K562 (cell line): ENCODE data around the gene KCNK4. TPM values are rescaled to one million over a fixed set of nuclear protein-coding genes. Genes with fewer than 3 reads are reported as not detected.

Source experiments
- BHLHE40 ChIP-seq: IDR thresholded peaks from 2 replicates; pipeline ENCODE4 v1.6.1; 2011; ENCODE audit warnings: low read length, improper control_type of control experiment
- CHD2 ChIP-seq: IDR thresholded peaks from 2 replicates; pipeline ENCODE4 v1.6.1; 2011; ENCODE audit warnings: low read depth, low read length
- ZNF274 ChIP-seq: IDR thresholded peaks from 2 replicates; pipeline ENCODE4 v1.6.1; 2011; ENCODE audit warnings: low read depth, mild to moderate bottlenecking, low read length, moderate library complexity, borderline replicate concordance
- polyA plus RNA-seq, 8 experiments: library from polyadenylated mRNA; depleted of rRNA in 4 of 8; stranded (reverse) in 5 of 8; unstranded in 3 of 8; fragments of >200 nt; fragmentation: Nextera tagmentation in 2 of 8; fragmentation: Illumina TruSeq in 1 of 8; extraction: Ambion mirVana in 2 of 8; extraction: Trizol in 1 of 8; gene quantifications; 2 replicates each; pipeline versions ENCODE4 v1.2.1 to v1.2.3, GENCODE V29; 2011 to 2014; ENCODE audit warnings: inconsistent platforms in 1 of 8, missing spikeins in 1 of 8
- total RNA-seq, 7 experiments: library from RNA; depleted of rRNA in 6 of 7; stranded (reverse); fragments of >200 nt in 6 of 7; fragmentation: Illumina TruSeq in 2 of 7; extraction: Trizol in 2 of 7; gene quantifications; 2 replicates each; pipeline versions ENCODE4 v1.2.1 to v1.2.3, GENCODE V29; 2011 to 2021; ENCODE audit warnings: low replicate concordance in 1 of 7
- TF ChIP-seq, protein P1 (sequence below): fragments of 250-450 bp; sonication (Bioruptor Pico); IDR thresholded peaks from 2 replicates; pipeline ENCODE4 v1.6.1; 2021; ENCODE audit warnings: mild to moderate bottlenecking
- TF ChIP-seq, protein P2 (sequence below): fragments of 450-650 bp; IDR thresholded peaks from 2 replicates; pipeline ENCODE4 v1.6.1; 2016; ENCODE audit warnings: low read depth
- TF ChIP-seq, protein P3 (sequence below): fragments of 450-650 bp; IDR thresholded peaks from 2 replicates; pipeline ENCODE4 v1.6.1; 2016; ENCODE audit warnings: mild to moderate bottlenecking, moderate library complexity

The KCNK4 gene
- total and polyA plus RNA-seq, 9 of the 15 experiments (the other 6 are each of a cell fraction or from before 2014, with no cell fraction given): not detected

DNA sequence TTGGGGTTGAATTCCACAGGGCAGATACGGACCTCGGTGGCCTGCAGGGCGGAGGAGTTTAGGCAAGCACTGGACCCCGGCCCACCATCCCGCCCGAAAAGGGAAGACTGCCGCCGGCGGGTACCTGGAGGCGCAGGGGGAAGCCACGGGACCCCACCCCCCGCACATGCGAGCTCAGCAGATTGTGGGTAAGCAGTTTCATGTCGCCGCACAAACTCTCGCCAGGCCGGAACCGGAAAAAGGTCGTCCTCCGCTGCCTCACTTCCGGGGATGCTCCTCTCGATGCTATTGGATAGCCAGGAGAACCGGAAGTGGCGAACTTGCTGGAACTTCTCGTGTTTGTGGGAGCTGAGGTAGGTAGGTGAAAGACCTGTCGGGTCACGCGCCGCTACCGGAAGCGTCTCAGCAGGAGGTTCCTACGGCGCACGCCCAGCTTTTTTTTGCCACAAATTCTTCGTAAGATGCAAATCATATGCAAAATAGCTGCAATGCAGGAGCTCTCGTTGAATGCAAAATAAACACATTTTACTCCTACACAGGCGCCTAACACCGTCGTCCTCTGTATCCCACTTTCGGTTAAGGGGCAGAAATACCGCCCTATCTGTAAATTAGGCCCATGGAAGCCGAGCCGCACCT lies 26.3 kb downstream of the KCNK4 start, which contains the start of gene TRMT112 (continued):
- TF ChIP-seq, protein P1, sequence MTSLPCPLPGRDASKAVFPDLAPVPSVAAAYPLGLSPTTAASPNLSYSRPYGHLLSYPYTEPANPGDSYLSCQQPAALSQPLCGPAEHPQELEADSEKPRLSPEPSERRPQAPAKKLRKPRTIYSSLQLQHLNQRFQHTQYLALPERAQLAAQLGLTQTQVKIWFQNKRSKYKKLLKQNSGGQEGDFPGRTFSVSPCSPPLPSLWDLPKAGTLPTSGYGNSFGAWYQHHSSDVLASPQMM (CRISPR knock-in tag): no peak
- TF ChIP-seq CHD2 (no peak; the same call in none of the 2 replicates), ZNF274 (no peak), BHLHE40 (peak; percentile 90)
- TF ChIP-seq, protein P2, sequence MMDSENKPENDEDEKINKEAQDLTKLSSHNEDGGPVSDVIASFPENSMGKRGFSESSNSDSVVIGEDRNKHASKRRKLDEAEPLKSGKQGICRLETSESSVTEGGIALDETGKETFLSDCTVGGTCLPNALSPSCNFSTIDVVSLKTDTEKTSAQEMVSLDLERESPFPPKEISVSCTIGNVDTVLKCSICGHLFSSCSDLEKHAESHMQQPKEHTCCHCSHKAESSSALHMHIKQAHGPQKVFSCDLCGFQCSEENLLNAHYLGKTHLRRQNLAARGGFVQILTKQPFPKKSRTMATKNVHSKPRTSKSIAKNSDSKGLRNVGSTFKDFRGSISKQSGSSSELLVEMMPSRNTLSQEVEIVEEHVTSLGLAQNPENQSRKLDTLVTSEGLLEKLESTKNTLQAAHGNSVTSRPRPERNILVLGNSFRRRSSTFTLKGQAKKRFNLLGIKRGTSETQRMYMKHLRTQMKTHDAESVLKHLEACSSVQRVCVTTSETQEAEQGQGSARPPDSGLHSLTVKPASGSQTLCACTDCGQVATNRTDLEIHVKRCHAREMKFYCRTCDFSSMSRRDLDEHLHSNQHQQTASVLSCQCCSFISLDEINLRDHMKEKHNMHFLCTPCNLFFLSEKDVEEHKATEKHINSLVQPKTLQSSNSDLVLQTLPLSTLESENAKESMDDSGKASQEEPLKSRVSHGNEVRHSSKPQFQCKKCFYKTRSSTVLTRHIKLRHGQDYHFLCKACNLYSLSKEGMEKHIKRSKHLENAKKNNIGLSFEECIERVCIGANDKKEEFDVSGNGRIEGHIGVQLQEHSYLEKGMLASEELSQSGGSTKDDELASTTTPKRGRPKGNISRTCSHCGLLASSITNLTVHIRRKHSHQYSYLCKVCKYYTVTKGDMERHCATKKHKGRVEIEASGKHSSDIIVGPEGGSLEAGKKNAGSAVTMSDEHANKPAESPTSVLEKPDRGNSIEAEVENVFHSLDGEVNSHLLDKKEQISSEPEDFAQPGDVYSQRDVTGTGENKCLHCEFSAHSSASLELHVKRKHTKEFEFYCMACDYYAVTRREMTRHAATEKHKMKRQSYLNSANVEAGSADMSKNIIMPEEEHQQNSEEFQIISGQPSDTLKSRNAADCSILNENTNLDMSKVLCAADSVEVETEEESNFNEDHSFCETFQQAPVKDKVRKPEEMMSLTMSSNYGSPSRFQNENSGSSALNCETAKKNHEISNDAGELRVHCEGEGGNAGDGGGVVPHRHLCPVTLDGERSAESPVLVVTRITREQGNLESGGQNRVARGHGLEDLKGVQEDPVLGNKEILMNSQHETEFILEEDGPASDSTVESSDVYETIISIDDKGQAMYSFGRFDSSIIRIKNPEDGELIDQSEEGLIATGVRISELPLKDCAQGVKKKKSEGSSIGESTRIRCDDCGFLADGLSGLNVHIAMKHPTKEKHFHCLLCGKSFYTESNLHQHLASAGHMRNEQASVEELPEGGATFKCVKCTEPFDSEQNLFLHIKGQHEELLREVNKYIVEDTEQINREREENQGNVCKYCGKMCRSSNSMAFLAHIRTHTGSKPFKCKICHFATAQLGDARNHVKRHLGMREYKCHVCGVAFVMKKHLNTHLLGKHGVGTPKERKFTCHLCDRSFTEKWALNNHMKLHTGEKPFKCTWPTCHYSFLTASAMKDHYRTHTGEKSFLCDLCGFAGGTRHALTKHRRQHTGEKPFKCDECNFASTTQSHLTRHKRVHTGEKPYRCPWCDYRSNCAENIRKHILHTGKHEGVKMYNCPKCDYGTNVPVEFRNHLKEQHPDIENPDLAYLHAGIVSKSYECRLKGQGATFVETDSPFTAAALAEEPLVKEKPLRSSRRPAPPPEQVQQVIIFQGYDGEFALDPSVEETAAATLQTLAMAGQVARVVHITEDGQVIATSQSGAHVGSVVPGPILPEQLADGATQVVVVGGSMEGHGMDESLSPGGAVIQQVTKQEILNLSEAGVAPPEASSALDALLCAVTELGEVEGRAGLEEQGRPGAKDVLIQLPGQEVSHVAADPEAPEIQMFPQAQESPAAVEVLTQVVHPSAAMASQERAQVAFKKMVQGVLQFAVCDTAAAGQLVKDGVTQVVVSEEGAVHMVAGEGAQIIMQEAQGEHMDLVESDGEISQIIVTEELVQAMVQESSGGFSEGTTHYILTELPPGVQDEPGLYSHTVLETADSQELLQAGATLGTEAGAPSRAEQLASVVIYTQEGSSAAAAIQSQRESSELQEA: no peak
- TF ChIP-seq, protein P3, sequence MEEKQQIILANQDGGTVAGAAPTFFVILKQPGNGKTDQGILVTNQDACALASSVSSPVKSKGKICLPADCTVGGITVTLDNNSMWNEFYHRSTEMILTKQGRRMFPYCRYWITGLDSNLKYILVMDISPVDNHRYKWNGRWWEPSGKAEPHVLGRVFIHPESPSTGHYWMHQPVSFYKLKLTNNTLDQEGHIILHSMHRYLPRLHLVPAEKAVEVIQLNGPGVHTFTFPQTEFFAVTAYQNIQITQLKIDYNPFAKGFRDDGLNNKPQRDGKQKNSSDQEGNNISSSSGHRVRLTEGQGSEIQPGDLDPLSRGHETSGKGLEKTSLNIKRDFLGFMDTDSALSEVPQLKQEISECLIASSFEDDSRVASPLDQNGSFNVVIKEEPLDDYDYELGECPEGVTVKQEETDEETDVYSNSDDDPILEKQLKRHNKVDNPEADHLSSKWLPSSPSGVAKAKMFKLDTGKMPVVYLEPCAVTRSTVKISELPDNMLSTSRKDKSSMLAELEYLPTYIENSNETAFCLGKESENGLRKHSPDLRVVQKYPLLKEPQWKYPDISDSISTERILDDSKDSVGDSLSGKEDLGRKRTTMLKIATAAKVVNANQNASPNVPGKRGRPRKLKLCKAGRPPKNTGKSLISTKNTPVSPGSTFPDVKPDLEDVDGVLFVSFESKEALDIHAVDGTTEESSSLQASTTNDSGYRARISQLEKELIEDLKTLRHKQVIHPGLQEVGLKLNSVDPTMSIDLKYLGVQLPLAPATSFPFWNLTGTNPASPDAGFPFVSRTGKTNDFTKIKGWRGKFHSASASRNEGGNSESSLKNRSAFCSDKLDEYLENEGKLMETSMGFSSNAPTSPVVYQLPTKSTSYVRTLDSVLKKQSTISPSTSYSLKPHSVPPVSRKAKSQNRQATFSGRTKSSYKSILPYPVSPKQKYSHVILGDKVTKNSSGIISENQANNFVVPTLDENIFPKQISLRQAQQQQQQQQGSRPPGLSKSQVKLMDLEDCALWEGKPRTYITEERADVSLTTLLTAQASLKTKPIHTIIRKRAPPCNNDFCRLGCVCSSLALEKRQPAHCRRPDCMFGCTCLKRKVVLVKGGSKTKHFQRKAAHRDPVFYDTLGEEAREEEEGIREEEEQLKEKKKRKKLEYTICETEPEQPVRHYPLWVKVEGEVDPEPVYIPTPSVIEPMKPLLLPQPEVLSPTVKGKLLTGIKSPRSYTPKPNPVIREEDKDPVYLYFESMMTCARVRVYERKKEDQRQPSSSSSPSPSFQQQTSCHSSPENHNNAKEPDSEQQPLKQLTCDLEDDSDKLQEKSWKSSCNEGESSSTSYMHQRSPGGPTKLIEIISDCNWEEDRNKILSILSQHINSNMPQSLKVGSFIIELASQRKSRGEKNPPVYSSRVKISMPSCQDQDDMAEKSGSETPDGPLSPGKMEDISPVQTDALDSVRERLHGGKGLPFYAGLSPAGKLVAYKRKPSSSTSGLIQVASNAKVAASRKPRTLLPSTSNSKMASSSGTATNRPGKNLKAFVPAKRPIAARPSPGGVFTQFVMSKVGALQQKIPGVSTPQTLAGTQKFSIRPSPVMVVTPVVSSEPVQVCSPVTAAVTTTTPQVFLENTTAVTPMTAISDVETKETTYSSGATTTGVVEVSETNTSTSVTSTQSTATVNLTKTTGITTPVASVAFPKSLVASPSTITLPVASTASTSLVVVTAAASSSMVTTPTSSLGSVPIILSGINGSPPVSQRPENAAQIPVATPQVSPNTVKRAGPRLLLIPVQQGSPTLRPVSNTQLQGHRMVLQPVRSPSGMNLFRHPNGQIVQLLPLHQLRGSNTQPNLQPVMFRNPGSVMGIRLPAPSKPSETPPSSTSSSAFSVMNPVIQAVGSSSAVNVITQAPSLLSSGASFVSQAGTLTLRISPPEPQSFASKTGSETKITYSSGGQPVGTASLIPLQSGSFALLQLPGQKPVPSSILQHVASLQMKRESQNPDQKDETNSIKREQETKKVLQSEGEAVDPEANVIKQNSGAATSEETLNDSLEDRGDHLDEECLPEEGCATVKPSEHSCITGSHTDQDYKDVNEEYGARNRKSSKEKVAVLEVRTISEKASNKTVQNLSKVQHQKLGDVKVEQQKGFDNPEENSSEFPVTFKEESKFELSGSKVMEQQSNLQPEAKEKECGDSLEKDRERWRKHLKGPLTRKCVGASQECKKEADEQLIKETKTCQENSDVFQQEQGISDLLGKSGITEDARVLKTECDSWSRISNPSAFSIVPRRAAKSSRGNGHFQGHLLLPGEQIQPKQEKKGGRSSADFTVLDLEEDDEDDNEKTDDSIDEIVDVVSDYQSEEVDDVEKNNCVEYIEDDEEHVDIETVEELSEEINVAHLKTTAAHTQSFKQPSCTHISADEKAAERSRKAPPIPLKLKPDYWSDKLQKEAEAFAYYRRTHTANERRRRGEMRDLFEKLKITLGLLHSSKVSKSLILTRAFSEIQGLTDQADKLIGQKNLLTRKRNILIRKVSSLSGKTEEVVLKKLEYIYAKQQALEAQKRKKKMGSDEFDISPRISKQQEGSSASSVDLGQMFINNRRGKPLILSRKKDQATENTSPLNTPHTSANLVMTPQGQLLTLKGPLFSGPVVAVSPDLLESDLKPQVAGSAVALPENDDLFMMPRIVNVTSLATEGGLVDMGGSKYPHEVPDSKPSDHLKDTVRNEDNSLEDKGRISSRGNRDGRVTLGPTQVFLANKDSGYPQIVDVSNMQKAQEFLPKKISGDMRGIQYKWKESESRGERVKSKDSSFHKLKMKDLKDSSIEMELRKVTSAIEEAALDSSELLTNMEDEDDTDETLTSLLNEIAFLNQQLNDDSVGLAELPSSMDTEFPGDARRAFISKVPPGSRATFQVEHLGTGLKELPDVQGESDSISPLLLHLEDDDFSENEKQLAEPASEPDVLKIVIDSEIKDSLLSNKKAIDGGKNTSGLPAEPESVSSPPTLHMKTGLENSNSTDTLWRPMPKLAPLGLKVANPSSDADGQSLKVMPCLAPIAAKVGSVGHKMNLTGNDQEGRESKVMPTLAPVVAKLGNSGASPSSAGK: no peak
